Measurements from ENCODE around the gene PKD1. TPM values are rescaled to one million over a fixed set of nuclear protein-coding genes. Genes with fewer than 3 reads are reported as not detected.

PKD1 gene
- total and polyA plus RNA-seq, 2 of the 13 experiments (the other 11 are each of a cell fraction or from before 2014, with no cell fraction given): 22.1 to 23.0 TPM

- TF ChIP-seq ZNF263 (CRISPR knock-in tag; IDR thresholded peaks at IDR 0.05): 0 out of 2 replicates have a peak, but pooled peaks have one; percentile 6
- TF ChIP-seq ZNF235 (CRISPR knock-in tag; IDR thresholded peaks at IDR 0.05; ENCODE audit: borderline replicate concordance): peak; percentile 31; the same call in 1 of the 2 replicates
- TF ChIP-seq ZEB1 (IDR thresholded peaks at IDR 0.05; ENCODE audit: insufficient replicate concordance, low read depth): no peak
- no peak for TF ChIP-seq THAP11 (CRISPR knock-in tag; IDR thresholded peaks at IDR 0.05)
- no peak for TF ChIP-seq GTF2F1 (IDR thresholded peaks at IDR 0.05; ENCODE audit: low read length)
- no peak for TF ChIP-seq ZNF547 (CRISPR knock-in tag; IDR thresholded peaks at IDR 0.05)
- TF ChIP-seq MTERF4 (CRISPR knock-in tag; IDR thresholded peaks at IDR 0.05): no peak
- TF ChIP-seq, protein P1, sequence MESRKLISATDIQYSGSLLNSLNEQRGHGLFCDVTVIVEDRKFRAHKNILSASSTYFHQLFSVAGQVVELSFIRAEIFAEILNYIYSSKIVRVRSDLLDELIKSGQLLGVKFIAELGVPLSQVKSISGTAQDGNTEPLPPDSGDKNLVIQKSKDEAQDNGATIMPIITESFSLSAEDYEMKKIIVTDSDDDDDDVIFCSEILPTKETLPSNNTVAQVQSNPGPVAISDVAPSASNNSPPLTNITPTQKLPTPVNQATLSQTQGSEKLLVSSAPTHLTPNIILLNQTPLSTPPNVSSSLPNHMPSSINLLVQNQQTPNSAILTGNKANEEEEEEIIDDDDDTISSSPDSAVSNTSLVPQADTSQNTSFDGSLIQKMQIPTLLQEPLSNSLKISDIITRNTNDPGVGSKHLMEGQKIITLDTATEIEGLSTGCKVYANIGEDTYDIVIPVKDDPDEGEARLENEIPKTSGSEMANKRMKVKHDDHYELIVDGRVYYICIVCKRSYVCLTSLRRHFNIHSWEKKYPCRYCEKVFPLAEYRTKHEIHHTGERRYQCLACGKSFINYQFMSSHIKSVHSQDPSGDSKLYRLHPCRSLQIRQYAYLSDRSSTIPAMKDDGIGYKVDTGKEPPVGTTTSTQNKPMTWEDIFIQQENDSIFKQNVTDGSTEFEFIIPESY (CRISPR knock-in tag; IDR thresholded peaks at IDR 0.05): peak; percentile 24; the same call in 1 of the 2 replicates
- TF ChIP-seq ZBED4 (CRISPR knock-in tag; IDR thresholded peaks at IDR 0.05; ENCODE audit: borderline replicate concordance): peak; percentile 55; the same call in 1 of the 2 replicates
- TF ChIP-seq YEATS4 (CRISPR knock-in tag; IDR thresholded peaks at IDR 0.05; ENCODE audit: borderline replicate concordance): peak; percentile 49
- peak; percentile 52; the same call in 1 of the 2 replicates for TF ChIP-seq RBFOX2 (IDR thresholded peaks at IDR 0.05; ENCODE audit: low read depth, low read length)
- TF ChIP-seq KDM2A (CRISPR knock-in tag; IDR thresholded peaks at IDR 0.05; ENCODE audit: borderline replicate concordance, low read depth): peak; percentile 54
- TF ChIP-seq FOSL2 (CRISPR knock-in tag; IDR thresholded peaks at IDR 0.05): peak; percentile 80
- TF ChIP-seq ZFX (CRISPR knock-in tag; IDR thresholded peaks at IDR 0.05; ENCODE audit: low read depth): peak; percentile 73
- TF ChIP-seq, protein P2, sequence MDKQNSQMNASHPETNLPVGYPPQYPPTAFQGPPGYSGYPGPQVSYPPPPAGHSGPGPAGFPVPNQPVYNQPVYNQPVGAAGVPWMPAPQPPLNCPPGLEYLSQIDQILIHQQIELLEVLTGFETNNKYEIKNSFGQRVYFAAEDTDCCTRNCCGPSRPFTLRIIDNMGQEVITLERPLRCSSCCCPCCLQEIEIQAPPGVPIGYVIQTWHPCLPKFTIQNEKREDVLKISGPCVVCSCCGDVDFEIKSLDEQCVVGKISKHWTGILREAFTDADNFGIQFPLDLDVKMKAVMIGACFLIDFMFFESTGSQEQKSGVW (CRISPR knock-in tag; IDR thresholded peaks at IDR 0.05; ENCODE audit: borderline replicate concordance): no peak
- TF ChIP-seq RAD51 (IDR thresholded peaks at IDR 0.05; ENCODE audit: borderline replicate concordance): no peak
- TF ChIP-seq, protein P3, sequence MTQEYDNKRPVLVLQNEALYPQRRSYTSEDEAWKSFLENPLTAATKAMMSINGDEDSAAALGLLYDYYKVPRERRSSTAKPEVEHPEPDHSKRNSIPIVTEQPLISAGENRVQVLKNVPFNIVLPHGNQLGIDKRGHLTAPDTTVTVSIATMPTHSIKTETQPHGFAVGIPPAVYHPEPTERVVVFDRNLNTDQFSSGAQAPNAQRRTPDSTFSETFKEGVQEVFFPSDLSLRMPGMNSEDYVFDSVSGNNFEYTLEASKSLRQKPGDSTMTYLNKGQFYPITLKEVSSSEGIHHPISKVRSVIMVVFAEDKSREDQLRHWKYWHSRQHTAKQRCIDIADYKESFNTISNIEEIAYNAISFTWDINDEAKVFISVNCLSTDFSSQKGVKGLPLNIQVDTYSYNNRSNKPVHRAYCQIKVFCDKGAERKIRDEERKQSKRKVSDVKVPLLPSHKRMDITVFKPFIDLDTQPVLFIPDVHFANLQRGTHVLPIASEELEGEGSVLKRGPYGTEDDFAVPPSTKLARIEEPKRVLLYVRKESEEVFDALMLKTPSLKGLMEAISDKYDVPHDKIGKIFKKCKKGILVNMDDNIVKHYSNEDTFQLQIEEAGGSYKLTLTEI (CRISPR knock-in tag; conservative IDR thresholded peaks at IDR 0.05): no peak
- TF ChIP-seq ZNF317 (CRISPR knock-in tag; IDR thresholded peaks at IDR 0.05): 0 out of 2 replicates have a peak, but pooled peaks have one; percentile 29
- no peak for TF ChIP-seq ZNF256 (CRISPR knock-in tag; conservative IDR thresholded peaks at IDR 0.05)
Measured at GRCh38 chr16:2163211-2163881, 27.6 kb upstream of the PKD1 start (continued).
